ENCODE results near the gene CHPF. TPM values are rescaled to one million over a fixed set of nuclear protein-coding genes. Genes with fewer than 3 reads are reported as not detected.

The CHPF gene
- total and polyA plus RNA-seq, 4 experiments from 2014 or later = 7.5 to 8.5 (median 7.9) TPM

DNA sequence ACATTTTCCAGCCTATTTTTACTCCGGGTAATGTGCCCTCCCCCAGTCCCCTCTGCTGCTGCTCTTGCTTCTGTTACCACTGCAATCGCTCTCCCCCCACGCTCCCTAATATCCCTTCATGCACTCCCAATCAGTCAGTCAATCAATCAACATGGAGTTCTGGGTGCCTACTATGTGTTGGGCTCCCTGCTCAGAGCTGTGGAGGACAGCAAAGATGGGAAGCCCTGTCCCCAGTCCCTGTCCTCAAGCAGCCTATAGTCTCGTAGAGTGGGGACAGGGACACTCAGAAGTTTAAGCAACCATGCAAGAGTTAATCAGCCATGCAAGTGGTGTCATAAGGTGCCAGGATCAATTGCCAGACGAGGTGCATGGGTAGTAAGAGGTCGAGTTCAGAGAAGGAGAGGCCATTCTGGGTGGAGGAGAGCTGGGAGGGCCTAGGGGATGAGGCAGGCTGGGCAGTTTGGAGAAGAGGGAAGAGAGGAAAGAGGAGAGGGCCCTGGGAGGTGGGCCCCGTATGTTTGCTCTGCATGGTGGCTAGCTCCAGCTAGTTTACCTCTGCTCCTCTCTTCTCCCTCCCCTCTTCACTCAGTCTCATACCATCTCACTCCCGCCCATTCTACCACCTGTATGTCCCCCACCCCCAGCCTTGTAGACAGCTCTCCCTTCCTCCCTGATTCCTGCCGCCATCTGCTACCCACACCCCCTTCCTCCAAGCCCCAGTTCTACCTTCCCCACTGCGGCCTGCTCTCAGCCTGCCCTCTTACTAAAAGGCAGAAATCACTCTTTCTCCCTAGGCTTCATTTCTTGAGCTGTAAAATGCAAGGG, 25.4 kb downstream of the CHPF start:
- H3K27me3 Mint-ChIP-seq = peaks cover 67 to 69% of the 10 kb centered on the region in 2 donors
- H3K36me3 Mint-ChIP-seq = no peaks in the 10 kb centered on the region
- Histone ChIP-seq H3K9me3 (ENCODE audit: control insufficient read depth in 1 of 2, low read length in 2 of 2) (no peaks in the 10 kb centered on the region), H3K27ac (ENCODE audit: low read depth, low read length) (no peak overlapping the region), H3K36me3 (ENCODE audit: insufficient read depth, low read length) (no peaks in the 10 kb centered on the region), H3K4me3 (ENCODE audit: low read length in 2 of 2) (no peak overlapping the region), H3K27me3 (ENCODE audit: insufficient read depth, low read length) (peaks cover 12% of the 10 kb centered on the region), H3K4me1 (ENCODE audit: insufficient read depth, low read length) (peaks cover 13% of the 10 kb centered on the region)
- no peaks in the 10 kb centered on the region for H3K9me3 Mint-ChIP-seq
- peak overlapping the region in 1 of 8 donors; percentile 6 for H3K4me3 Mint-ChIP-seq
- no peak for DNase-seq
- ChIA-PET CTCF (ENCODE audit: partially characterized antibody) (interaction anchor here (0.7 to 4.1 kb wide), 5 partner anchors 9 to 24 kb away, joined by 3 to 23 read pairs (median 10); no protein-coding TSS in a partner anchor), POLR2A (ENCODE audit: partially characterized antibody) (no interaction called here)
- H3K4me1 Mint-ChIP-seq = peaks cover 9 to 25% (median 15%) of the 10 kb centered on the region in 4 donors
- H3K27ac Mint-ChIP-seq = no peak overlapping the region
- intact Hi-C loops (cut with micrococcal nuclease) = no loop called here

DNA sequence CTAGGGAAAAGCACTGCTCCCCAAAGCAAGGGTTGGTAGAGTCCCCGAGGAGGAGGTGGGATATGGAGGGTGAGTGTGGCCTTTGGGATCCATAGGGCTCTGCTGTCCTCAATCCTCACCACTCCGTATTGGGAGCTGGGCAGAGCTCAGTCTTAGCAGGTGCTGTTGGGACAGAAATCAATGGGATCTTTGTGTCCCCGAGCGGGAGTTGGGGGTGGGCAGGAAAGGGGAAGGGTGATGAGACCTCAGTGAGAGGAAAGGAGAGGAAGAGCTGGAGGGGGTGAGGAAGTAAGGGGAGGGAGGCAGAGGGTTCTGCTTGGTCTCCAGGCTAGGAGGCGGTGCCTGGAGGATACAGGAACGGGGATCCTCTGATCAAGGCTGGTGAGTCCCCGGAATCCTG, 26.7 kb downstream of the CHPF start:
- intact Hi-C loops (cut with micrococcal nuclease) = no loop called here
- Mint-ChIP-seq H3K27me3 (peaks cover 73% of the 10 kb centered on the region in 2 donors), H3K36me3 (no peaks in the 10 kb centered on the region), H3K4me3 (no peak overlapping the region), H3K27ac (no peak overlapping the region), H3K4me1 (peaks cover 7 to 26% (median 13%) of the 10 kb centered on the region in 4 donors), H3K9me3 (no peaks in the 10 kb centered on the region)
- Histone ChIP-seq H3K36me3 (ENCODE audit: insufficient read depth, low read length) (no peaks in the 10 kb centered on the region), H3K27ac (ENCODE audit: low read depth, low read length) (no peak overlapping the region), H3K4me1 (ENCODE audit: insufficient read depth, low read length) (peaks cover 11% of the 10 kb centered on the region), H3K9me3 (ENCODE audit: control insufficient read depth in 1 of 2, low read length in 2 of 2) (no peaks in the 10 kb centered on the region), H3K4me3 (ENCODE audit: low read length in 2 of 2) (no peak overlapping the region), H3K27me3 (ENCODE audit: insufficient read depth, low read length) (peaks cover 10% of the 10 kb centered on the region)
- ChIA-PET POLR2A (ENCODE audit: partially characterized antibody) (interaction anchor here (0.9 kb wide), 1 partner anchor 7 kb away, joined by 3 read pairs; no protein-coding TSS in a partner anchor), CTCF (ENCODE audit: partially characterized antibody) (interaction anchor here (1.5 to 2.3 kb wide), 2 partner anchors 13 to 21 kb away, joined by 4 to 13 read pairs; a partner anchor contains a TSS)
- DNase-seq = no peak

DNA sequence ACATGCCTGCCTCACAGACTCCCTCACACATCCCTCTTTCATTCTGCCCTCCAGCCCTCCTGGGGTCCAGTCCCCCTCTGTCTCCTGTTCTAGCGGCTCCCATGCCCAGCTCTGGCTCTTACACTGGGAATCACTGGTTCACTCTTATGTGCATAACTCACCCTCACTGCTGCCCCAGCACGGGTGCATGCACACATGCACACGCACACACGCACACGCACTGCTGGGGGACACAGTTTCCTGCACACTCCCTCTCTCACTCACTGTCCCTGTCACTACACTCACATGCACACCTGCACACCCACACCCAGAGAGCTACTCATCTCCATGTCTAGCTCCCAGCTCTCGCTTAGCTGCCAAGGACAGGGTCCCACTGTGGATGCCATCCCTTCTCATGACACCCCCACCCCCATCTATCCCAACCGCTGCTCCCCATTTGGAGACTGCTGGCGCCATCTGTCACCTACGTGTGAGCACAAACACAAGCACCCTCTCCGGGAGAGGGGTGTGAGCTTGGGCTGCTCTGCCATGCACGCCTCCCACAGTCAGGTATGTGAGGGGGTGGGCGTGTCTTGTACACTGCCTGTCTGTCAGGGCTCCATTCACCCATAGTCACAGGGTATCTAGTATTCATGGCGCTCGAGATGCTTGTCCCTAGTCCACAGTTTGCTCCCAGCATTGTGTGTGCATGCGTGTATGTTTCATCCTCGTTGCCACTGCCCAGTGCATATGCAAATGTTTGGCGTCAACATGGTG, 27.6 kb downstream of the CHPF start:
- no peaks in the 10 kb centered on the region for H3K9me3 ChIP-seq (ENCODE audit: control insufficient read depth in 1 of 2, low read length in 2 of 2)
- H3K27me3 ChIP-seq (ENCODE audit: insufficient read depth, low read length) = peaks cover 3% of the 10 kb centered on the region
- no peak overlapping the region for H3K27ac ChIP-seq (ENCODE audit: low read depth, low read length)
- Mint-ChIP-seq H3K36me3 (no peaks in the 10 kb centered on the region), H3K27ac (peak overlapping the region in 1 of 7 donors; percentile 65), H3K4me1 (peaks cover 4 to 19% (median 9%) of the 10 kb centered on the region in 4 donors), H3K9me3 (no peaks in the 10 kb centered on the region), H3K27me3 (peaks cover 70% of the 10 kb centered on the region in 2 donors), H3K4me3 (peak overlapping the region in 1 of 8 donors; percentile 50)
- POLR2A ChIA-PET (ENCODE audit: partially characterized antibody) = no interaction called here
- H3K36me3 ChIP-seq (ENCODE audit: insufficient read depth, low read length) = no peaks in the 10 kb centered on the region
- no peak overlapping the region for H3K4me3 ChIP-seq (ENCODE audit: low read length in 2 of 2)
- peaks cover 11% of the 10 kb centered on the region for H3K4me1 ChIP-seq (ENCODE audit: insufficient read depth, low read length)
- intact Hi-C loops (cut with micrococcal nuclease) = no loop called here
- CTCF ChIA-PET (ENCODE audit: partially characterized antibody) = interaction anchor here (1.5 to 2.3 kb wide), 2 partner anchors 14 to 21 kb away, joined by 4 to 13 read pairs; a partner anchor contains a TSS
- no peak for DNase-seq

DNA sequence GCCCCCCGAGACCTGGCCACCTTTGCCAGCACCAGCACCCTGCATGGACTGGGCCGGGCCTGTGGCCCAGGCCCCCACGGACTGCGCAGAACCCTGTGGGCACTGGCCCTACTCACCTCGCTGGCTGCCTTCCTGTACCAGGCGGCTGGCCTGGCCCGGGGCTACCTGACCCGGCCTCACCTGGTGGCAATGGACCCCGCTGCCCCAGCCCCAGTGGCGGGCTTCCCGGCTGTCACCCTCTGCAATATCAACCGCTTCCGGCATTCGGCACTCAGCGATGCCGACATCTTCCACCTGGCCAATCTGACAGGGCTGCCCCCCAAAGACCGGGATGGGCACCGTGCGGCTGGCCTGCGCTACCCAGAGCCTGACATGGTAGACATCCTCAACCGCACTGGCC, 28.8 kb downstream of the CHPF start:
- Mint-ChIP-seq H3K4me3 (peak overlapping the region in 2 of 8 donors; percentile 15 to 17), H3K36me3 (no peaks in the 10 kb centered on the region), H3K9me3 (no peaks in the 10 kb centered on the region), H3K27ac (no peak overlapping the region), H3K27me3 (peaks cover 67 to 73% of the 10 kb centered on the region in 2 donors), H3K4me1 (peaks cover 7 to 27% (median 15%) of the 10 kb centered on the region in 4 donors)
- ChIA-PET POLR2A (ENCODE audit: partially characterized antibody) (no interaction called here), CTCF (ENCODE audit: partially characterized antibody) (interaction anchor here (2.3 kb wide), 1 partner anchor 15 kb away, joined by 13 read pairs; no protein-coding TSS in a partner anchor)
- H3K36me3 ChIP-seq (ENCODE audit: insufficient read depth, low read length) = no peaks in the 10 kb centered on the region
- intact Hi-C loops (cut with micrococcal nuclease) = no loop called here
- peaks cover 10% of the 10 kb centered on the region for H3K27me3 ChIP-seq (ENCODE audit: insufficient read depth, low read length)
- H3K27ac ChIP-seq (ENCODE audit: low read depth, low read length) = no peak overlapping the region
- no peak overlapping the region for H3K4me3 ChIP-seq (ENCODE audit: low read length in 2 of 2)
- no peak for DNase-seq
- peaks cover 19% of the 10 kb centered on the region for H3K4me1 ChIP-seq (ENCODE audit: insufficient read depth, low read length)
- no peaks in the 10 kb centered on the region for H3K9me3 ChIP-seq (ENCODE audit: control insufficient read depth in 1 of 2, low read length in 2 of 2)

DNA sequence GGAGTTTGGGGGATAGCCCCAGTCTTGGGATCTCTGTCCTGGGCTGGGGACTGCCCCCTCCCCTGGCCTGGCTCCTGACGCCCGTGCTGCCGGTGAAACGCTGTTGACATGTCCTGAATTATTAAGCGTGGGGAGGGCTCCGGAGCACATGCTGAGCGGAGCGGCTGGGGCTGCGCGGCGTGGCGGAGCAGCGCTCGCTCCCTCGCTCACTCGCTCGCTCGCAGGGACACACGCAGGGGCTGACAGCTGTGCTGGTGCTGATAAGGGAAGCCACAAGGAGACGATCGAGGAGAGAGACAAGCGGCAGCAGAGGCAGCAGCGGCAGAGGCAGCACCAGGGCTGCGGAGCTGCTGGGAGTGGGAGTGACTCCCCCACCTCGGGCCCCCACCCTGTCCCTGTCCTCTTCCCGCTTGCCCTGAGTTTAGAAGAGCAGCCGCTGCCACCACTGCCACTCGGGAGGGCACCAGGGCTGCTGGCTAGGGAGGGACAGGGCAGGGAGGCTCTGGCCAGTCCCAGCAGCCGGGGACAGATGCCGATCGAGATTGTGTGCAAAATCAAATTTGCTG, 29.3 kb downstream of the CHPF start, which contains the start of gene ASIC4:
ASIC4 (plus strand) TSS at position 287 of the 566 bp plus-strand sequence; CDS start at position 530, 243 bp downstream.
- Mint-ChIP-seq H3K4me1 (peaks cover 10 to 33% (median 20%) of the 10 kb centered on the region in 4 donors), H3K27me3 (peaks cover 69 to 73% of the 10 kb centered on the region in 2 donors), H3K27ac (peak within 1 kb of the TSS in 1 of 7 donors; percentile 8), H3K36me3 (peaks cover 0 to 1% of the 10 kb centered on the region in 2 donors), H3K4me3 (peak within 1 kb of the TSS in 6 of 8 donors; percentile 15 to 67 (median 26)), H3K9me3 (no peaks in the 10 kb centered on the region)
- H3K4me3 ChIP-seq (ENCODE audit: low read length in 2 of 2) = no peak within 1 kb of the TSS
- peaks cover 24% of the 10 kb centered on the region for H3K4me1 ChIP-seq (ENCODE audit: insufficient read depth, low read length)
- CTCF ChIA-PET (ENCODE audit: partially characterized antibody) = interaction anchor here (0.9 to 1.0 kb wide), 2 partner anchors 14 to 18 kb away, joined by 3 read pairs; a partner anchor contains a TSS
- no peaks in the 10 kb centered on the region for H3K9me3 ChIP-seq (ENCODE audit: control insufficient read depth in 1 of 2, low read length in 2 of 2)
- H3K36me3 ChIP-seq (ENCODE audit: insufficient read depth, low read length) = no peaks in the 10 kb centered on the region
- intact Hi-C loops (cut with micrococcal nuclease) = no loop called here
- POLR2A ChIA-PET (ENCODE audit: partially characterized antibody) = no interaction called here
- DNase-seq = no peak
- H3K27ac ChIP-seq (ENCODE audit: low read depth, low read length) = no peak within 1 kb of the TSS
- H3K27me3 ChIP-seq (ENCODE audit: insufficient read depth, low read length) = peaks cover 10% of the 10 kb centered on the region

DNA sequence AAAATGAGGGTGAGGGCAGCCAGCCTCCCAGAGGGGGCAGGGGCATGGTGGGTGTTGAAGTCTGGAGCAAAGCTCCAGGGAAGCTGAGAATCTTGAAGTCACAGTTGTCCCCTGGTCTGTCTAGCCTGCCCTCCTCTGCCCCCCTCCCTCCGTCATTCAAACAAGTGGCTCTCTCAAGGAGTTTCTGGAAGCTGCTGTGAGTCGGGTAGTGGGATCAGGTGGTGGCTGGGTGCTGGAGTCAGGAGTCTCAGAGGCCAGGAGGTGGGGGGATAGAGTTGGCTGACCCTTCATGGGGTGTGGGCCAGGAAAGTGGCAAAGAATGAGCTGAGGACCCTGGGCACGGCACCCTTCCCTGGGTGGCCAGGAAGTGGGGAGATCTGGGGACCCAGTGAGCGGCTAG, 29.8 kb downstream of the CHPF start:
- H3K27ac Mint-ChIP-seq = peak overlapping the region in 1 of 7 donors; percentile 8
- no peak overlapping the region for H3K4me3 ChIP-seq (ENCODE audit: low read length in 2 of 2)
- peaks cover 25% of the 10 kb centered on the region for H3K4me1 ChIP-seq (ENCODE audit: insufficient read depth, low read length)
- no peak for DNase-seq
- peaks cover 66 to 72% of the 10 kb centered on the region in 2 donors for H3K27me3 Mint-ChIP-seq
- H3K36me3 Mint-ChIP-seq = peaks cover 0 to 1% of the 10 kb centered on the region in 2 donors
- no peaks in the 10 kb centered on the region for H3K36me3 ChIP-seq (ENCODE audit: insufficient read depth, low read length)
- no peaks in the 10 kb centered on the region for H3K9me3 Mint-ChIP-seq
- ChIA-PET CTCF (ENCODE audit: partially characterized antibody) (interaction anchor here (0.9 to 1.0 kb wide), 2 partner anchors 14 to 18 kb away, joined by 3 read pairs; a partner anchor contains a TSS), POLR2A (ENCODE audit: partially characterized antibody) (no interaction called here)
- peak overlapping the region in 5 of 8 donors; percentile 15 to 52 (median 26) for H3K4me3 Mint-ChIP-seq
- H3K9me3 ChIP-seq (ENCODE audit: control insufficient read depth in 1 of 2, low read length in 2 of 2) = no peaks in the 10 kb centered on the region
- H3K27me3 ChIP-seq (ENCODE audit: insufficient read depth, low read length) = peaks cover 10% of the 10 kb centered on the region
- peaks cover 9 to 33% (median 20%) of the 10 kb centered on the region in 4 donors for H3K4me1 Mint-ChIP-seq
- intact Hi-C loops (cut with micrococcal nuclease) = no loop called here
- H3K27ac ChIP-seq (ENCODE audit: low read depth, low read length) = no peak overlapping the region

Measured in CD4-positive, alpha-beta memory T cell (primary cell).